K562 (cell line): ENCODE results near the gene POLRMT. TPM values are rescaled to one million over a fixed set of nuclear protein-coding genes. Genes with fewer than 3 reads are reported as not detected.

Source experiments
- ARID4B ChIP-seq: sonication (generic); formaldehyde crosslinking; IDR thresholded peaks from 2 replicates; pipeline ENCODE4 v1.8.0; 2022; ENCODE audit warnings: mild to moderate bottlenecking, missing genetic modification reagents
- CREB3L1 ChIP-seq: fragments of 450-650 bp; IDR thresholded peaks from 2 replicates; pipeline ENCODE4 v1.6.1; 2014; ENCODE audit warnings: low read depth, mild to moderate bottlenecking, moderate library complexity, borderline replicate concordance
- HMGN3 ChIP-seq: IDR thresholded peaks from 2 replicates; pipeline ENCODE4 v1.6.1; 2011; ENCODE audit warnings: borderline replicate concordance, low read depth, mild to moderate bottlenecking, mixed read lengths, low read length; ENCODE audit not compliant: insufficient read length; ENCODE audit errors: extremely low read depth
- KDM4B ChIP-seq, 2 experiments: fragments of 450-650 bp in 1 of 2; sonication (generic) in 1 of 2; IDR thresholded peaks; 2 replicates each; pipeline ENCODE4 v1.6.1; 2016 to 2017; ENCODE audit warnings: borderline replicate concordance in 2 of 2, antibody characterized with exemption in 1 of 2, low read depth in 1 of 2, mild to moderate bottlenecking in 1 of 2
- NFYB ChIP-seq: IDR thresholded peaks from 2 replicates; pipeline ENCODE4 v1.6.1; 2011; ENCODE audit warnings: mild to moderate bottlenecking, moderate library complexity; ENCODE audit not compliant: insufficient read length; ENCODE audit errors: extremely low read depth
- POLR2AphosphoS5 ChIP-seq: IDR thresholded peaks from 2 replicates; pipeline ENCODE4 v1.6.1; 2011; ENCODE audit warnings: mild to moderate bottlenecking, low read depth, low read length, moderate library complexity; ENCODE audit not compliant: control insufficient read depth, insufficient read depth
- POLR3A ChIP-seq: IDR thresholded peaks from 2 replicates; pipeline ENCODE4 v1.6.1; 2011; ENCODE audit warnings: borderline replicate concordance, mild to moderate bottlenecking, moderate library complexity; ENCODE audit not compliant: insufficient read length, insufficient read depth; ENCODE audit errors: extremely low read depth
- SUPT5H ChIP-seq: fragments of 450-650 bp; IDR thresholded peaks from 2 replicates; pipeline ENCODE4 v1.6.1; 2016
- TAL1 ChIP-seq: fragments of 450-650 bp; IDR thresholded peaks from 2 replicates; pipeline ENCODE4 v1.6.1; 2016; ENCODE audit warnings: mild to moderate bottlenecking
- THAP7 ChIP-seq: fragments of 250-450 bp; sonication (Bioruptor Pico); IDR thresholded peaks from 2 replicates; pipeline ENCODE4 v1.5.0; 2021
- ZBED1 ChIP-seq: IDR thresholded peaks from 2 replicates; pipeline ENCODE4 v1.6.1; 2014
- ZBTB11 ChIP-seq, 3 experiments: fragments of 200-800 bp in 1 of 3; fragments of 250-450 bp in 1 of 3; fragments of 450-650 bp in 1 of 3; sonication (Bioruptor Pico) in 1 of 3; sonication (Bioruptor generic) in 1 of 3; formaldehyde crosslinking in 1 of 3; IDR thresholded peaks; 2 replicates each; pipeline versions ENCODE4 v1.6.1 to v1.8.0; 2016 to 2022; ENCODE audit warnings: mild to moderate bottlenecking in 2 of 3, missing genetic modification characterization in 2 of 3, missing compliant biosample characterization in 1 of 3, moderate library complexity in 1 of 3
- ZNF655 ChIP-seq: fragments of 250-450 bp; sonication (Bioruptor Pico); IDR thresholded peaks from 2 replicates; pipeline ENCODE4 v1.5.0; 2021
- polyA plus RNA-seq, 8 experiments: library from polyadenylated mRNA; depleted of rRNA in 4 of 8; stranded (reverse) in 5 of 8; unstranded in 3 of 8; fragments of >200 nt; fragmentation: Nextera tagmentation in 2 of 8; fragmentation: Illumina TruSeq in 1 of 8; extraction: Ambion mirVana in 2 of 8; extraction: Trizol in 1 of 8; gene quantifications; 2 replicates each; pipeline versions ENCODE4 v1.2.1 to v1.2.3, GENCODE V29; 2011 to 2014; ENCODE audit warnings: inconsistent platforms in 1 of 8, missing spikeins in 1 of 8
- total RNA-seq, 7 experiments: library from RNA; depleted of rRNA in 6 of 7; stranded (reverse); fragments of >200 nt in 6 of 7; fragmentation: Illumina TruSeq in 2 of 7; extraction: Trizol in 2 of 7; gene quantifications; 2 replicates each; pipeline versions ENCODE4 v1.2.1 to v1.2.3, GENCODE V29; 2011 to 2021; ENCODE audit warnings: low replicate concordance in 1 of 7

The POLRMT gene
- total and polyA plus RNA-seq, 9 of the 15 experiments (the other 6 are each of a cell fraction or from before 2014, with no cell fraction given), result 30.3 to 144 (median 68.0) TPM

GRCh38 chr19:633068-633785 is at the start of gene POLRMT (continued):
- peak; percentile 65; the same call in 1 of the 2 replicates for TF ChIP-seq CREB3L1
- peak; percentile 68 for TF ChIP-seq HMGN3
- TF ChIP-seq ARID4B (CRISPR knock-in tag), result peak; percentile 47; the same call in 1 of the 2 replicates
- TF ChIP-seq ZBTB11 (CRISPR knock-in tag; IDR thresholded peaks at IDR 0.05), result peak in 1 of 3 experiments; percentile 73; a peak in 2 of 6 replicates
- TF ChIP-seq POLR2AphosphoS5, result peak; percentile 41; the same call in 1 of the 2 replicates
- TF ChIP-seq KDM4B (IDR thresholded peaks at IDR 0.05; ENCODE audit: borderline replicate concordance in 2 of 2, low read depth in 1 of 2), result 0 out of 4 replicates have a peak, but pooled peaks of 1 of the 2 experiments have one; percentile 62
- TF ChIP-seq TAL1, result no peak
- TF ChIP-seq ZNF655, result no peak
- TF ChIP-seq SUPT5H, result peak; percentile 30
- no peak for TF ChIP-seq THAP7
- TF ChIP-seq POLR3A, result no peak
- peak; percentile 81 for TF ChIP-seq NFYB
- no peak for TF ChIP-seq ZBED1
